Chondrocyte (in vitro differentiated cells): ENCODE data around the gene ALKBH4. TPM values are rescaled to one million over a fixed set of nuclear protein-coding genes. Genes with fewer than 3 reads are reported as not detected.

Source experiments
- DNase-seq: peaks from one replicate; pipeline ENCODE4 v3.0.0; 2021; ENCODE audit warnings: mixed read lengths, low spot score
- H3K27ac Mint-ChIP-seq: one replicate; pipeline ENCODE4 v1.8.0; 2021; ENCODE audit warnings: mild to moderate bottlenecking, moderate library complexity, mixed read lengths; ENCODE audit not compliant: unreplicated experiment
- H3K27me3 Mint-ChIP-seq: 2 replicates; pipeline ENCODE4 v1.8.0; 2021; ENCODE audit warnings: low read depth, mixed read lengths
- H3K36me3 Mint-ChIP-seq: 2 replicates; pipeline ENCODE4 v1.8.0; 2021; ENCODE audit warnings: low read depth, mixed read lengths
- H3K4me1 Mint-ChIP-seq: 2 replicates; pipeline ENCODE4 v1.8.0; 2021; ENCODE audit warnings: low read depth, mild to moderate bottlenecking, mixed read lengths
- H3K4me3 Mint-ChIP-seq: one replicate; pipeline ENCODE4 v1.8.0; 2021; ENCODE audit warnings: mild to moderate bottlenecking, moderate library complexity, mixed read lengths; ENCODE audit not compliant: unreplicated experiment
- H3K9me3 Mint-ChIP-seq: 2 replicates; pipeline ENCODE4 v1.8.0; 2021; ENCODE audit warnings: low read depth, mixed read lengths
- total RNA-seq: library from RNA; stranded (reverse); gene quantifications from 3 replicates; pipeline ENCODE4 v1.2.1, GENCODE V29; 2021
- TF ChIP-seq, protein P1 (sequence below): fragments of 200-600 bp; sonication (generic); IDR thresholded peaks from 2 replicates; pipeline ENCODE4 v1.5.0; 2021; ENCODE audit warnings: antibody characterized with exemption, mild to moderate bottlenecking, moderate library complexity

ALKBH4 gene
- total RNA-seq, 1 donor from 2014 or later: 9.2 TPM

DNA sequence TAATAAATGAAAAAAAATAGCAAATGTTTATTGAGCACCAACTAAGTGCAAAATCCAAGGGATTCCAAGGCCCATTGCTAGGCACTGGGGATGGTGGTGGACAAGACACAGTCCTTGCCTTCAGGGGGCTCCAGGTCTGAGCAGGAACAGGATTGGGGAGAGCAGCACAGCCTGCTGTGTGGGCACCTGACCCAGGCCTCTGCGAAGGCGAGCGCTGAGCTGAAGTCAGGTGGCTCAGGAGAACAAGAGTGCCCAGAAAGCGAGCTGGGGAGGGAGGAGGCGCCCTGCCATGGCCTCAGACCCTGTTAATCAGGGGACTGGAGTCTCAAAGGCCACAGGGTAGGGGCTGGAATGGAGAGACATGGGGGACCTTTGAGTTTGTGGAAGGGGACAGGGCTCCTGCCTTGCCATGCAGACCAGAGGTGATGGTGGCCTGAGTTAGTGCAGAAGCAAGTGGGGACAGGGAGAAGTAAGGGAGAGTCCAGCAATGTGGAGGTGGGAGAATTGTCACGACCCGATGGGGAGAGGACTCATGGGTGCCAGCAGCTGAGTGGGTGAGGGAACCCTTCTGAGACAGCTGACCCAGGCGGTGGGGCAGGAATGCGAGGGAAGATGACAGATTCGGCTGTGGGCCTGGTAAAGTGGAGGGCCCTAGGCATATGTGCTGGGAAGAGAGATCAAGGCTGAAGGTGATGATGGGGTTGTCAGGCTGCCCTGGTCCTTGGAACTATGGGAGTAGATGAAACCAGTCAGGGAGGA, 35.3 kb downstream of the ALKBH4 start:
- Mint-ChIP-seq H3K9me3 (no peaks in the 10 kb centered on the region), H3K36me3 (peaks cover 18% of the 10 kb centered on the region), H3K4me3 (no peak overlapping the region), H3K27me3 (no peaks in the 10 kb centered on the region), H3K27ac (peak overlapping the region; percentile 77), H3K4me1 (peaks cover 25% of the 10 kb centered on the region)
- DNase-seq: no peak
- TF ChIP-seq, protein P1, sequence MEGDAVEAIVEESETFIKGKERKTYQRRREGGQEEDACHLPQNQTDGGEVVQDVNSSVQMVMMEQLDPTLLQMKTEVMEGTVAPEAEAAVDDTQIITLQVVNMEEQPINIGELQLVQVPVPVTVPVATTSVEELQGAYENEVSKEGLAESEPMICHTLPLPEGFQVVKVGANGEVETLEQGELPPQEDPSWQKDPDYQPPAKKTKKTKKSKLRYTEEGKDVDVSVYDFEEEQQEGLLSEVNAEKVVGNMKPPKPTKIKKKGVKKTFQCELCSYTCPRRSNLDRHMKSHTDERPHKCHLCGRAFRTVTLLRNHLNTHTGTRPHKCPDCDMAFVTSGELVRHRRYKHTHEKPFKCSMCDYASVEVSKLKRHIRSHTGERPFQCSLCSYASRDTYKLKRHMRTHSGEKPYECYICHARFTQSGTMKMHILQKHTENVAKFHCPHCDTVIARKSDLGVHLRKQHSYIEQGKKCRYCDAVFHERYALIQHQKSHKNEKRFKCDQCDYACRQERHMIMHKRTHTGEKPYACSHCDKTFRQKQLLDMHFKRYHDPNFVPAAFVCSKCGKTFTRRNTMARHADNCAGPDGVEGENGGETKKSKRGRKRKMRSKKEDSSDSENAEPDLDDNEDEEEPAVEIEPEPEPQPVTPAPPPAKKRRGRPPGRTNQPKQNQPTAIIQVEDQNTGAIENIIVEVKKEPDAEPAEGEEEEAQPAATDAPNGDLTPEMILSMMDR: no peak

DNA sequence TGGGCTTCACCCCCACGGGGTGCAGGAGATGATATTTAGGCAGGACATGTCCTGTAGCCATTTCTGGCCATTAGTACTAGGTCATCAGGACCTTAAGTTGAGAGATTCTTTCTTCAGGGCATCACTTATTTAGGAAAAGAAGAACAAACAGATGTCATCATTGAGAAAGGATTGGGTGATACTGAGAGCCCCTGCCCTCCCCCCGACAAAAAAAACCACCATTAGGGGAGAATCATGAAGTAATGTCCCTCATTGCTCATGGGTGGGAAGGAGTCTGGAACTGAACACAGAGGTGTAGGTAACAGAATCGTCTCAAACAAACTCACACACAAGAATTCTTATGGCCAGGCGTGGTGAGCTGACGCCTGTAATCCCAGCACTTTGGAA, 37.7 kb downstream of the ALKBH4 start:
- H3K27ac Mint-ChIP-seq: no peak overlapping the region
- no peak overlapping the region for H3K4me3 Mint-ChIP-seq
- peaks cover 14% of the 10 kb centered on the region for H3K4me1 Mint-ChIP-seq
- H3K9me3 Mint-ChIP-seq: no peaks in the 10 kb centered on the region
- H3K27me3 Mint-ChIP-seq: no peaks in the 10 kb centered on the region
- no peak for DNase-seq
- TF ChIP-seq, protein P1: no peak
- H3K36me3 Mint-ChIP-seq: peaks cover 19% of the 10 kb centered on the region

DNA sequence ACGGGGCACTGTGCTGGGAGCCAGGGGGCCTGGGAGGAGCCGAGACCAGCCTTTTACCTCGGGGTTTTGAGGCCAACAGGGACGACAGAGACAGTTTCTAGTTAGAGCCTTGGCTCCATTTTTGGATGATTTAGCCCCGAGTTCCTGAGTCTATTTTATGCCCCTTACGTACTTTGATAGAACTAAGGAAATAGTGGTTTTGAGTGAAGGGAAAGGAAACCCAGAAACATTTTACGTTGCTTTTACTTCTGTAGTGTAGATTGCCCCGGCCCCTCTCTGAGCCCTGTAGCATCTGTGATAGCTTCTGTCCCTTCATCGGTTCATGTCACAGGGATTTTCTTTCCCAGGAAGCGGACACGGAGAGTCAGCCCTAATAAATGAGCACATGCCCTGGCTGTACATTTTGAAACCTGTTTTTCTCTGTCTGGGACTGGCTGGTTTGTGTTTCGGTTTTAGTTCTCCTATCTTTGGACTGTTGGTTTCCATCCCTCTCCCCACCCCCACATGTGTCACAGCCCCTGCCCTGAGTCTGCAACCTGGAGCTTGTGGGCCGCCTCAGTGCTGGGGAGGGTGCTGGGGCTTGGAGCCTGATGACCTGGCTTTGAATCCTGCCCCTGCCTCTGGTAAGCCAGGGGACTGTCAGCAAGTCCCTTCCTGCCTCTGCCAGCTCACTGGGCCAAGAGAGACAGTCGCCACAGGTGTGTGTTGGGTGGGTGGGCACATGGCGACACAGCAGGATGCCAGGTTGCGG, 38.2 kb downstream of the ALKBH4 start:
- H3K4me1 Mint-ChIP-seq: peaks cover 9% of the 10 kb centered on the region

DNA sequence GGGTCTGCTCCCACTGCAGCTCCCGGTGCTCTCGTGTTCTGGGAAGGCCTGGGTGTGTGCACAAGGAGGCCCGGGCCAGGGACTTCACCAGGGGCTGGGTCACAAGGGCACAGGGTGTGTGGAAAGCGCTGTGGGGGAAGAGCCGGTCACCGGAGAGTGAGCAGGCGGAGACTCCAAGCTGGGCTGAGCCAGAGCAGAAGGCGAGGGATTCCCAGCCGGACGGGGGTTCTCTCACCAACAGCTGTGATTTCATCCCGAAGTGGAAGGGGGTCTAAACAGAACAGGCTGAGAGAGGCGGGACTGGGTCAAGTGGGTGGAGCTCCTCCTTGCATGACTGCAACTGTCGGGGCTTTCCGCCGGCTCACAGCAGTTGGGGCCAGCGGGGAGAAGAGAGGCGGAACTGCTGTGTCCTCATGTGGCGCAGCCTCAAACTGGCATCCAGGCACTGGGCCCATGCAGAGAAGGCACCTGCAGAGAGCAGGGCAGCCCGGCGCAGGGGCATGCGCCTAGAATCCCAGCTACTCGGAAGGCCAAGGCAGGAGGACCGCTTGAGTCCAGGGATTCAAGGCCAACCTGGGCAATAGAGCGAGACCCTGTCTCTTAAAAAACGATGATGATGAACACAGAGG, 38.9 kb downstream of the ALKBH4 start:
- H3K27ac Mint-ChIP-seq: no peak overlapping the region
- H3K4me3 Mint-ChIP-seq: no peak overlapping the region
- H3K27me3 Mint-ChIP-seq: no peaks in the 10 kb centered on the region
- H3K36me3 Mint-ChIP-seq: peaks cover 21% of the 10 kb centered on the region
- no peak for DNase-seq
- H3K4me1 Mint-ChIP-seq: peaks cover 7% of the 10 kb centered on the region
- H3K9me3 Mint-ChIP-seq: no peaks in the 10 kb centered on the region
- TF ChIP-seq, protein P1: no peak

More for the DNA sequence above, 38.2 kb downstream of the ALKBH4 start:
- H3K27me3 Mint-ChIP-seq: no peaks in the 10 kb centered on the region
- no peak overlapping the region for H3K27ac Mint-ChIP-seq
- TF ChIP-seq, protein P1: no peak
- no peak for DNase-seq
- H3K4me3 Mint-ChIP-seq: no peak overlapping the region
- peaks cover 19% of the 10 kb centered on the region for H3K36me3 Mint-ChIP-seq
- no peaks in the 10 kb centered on the region for H3K9me3 Mint-ChIP-seq

DNA sequence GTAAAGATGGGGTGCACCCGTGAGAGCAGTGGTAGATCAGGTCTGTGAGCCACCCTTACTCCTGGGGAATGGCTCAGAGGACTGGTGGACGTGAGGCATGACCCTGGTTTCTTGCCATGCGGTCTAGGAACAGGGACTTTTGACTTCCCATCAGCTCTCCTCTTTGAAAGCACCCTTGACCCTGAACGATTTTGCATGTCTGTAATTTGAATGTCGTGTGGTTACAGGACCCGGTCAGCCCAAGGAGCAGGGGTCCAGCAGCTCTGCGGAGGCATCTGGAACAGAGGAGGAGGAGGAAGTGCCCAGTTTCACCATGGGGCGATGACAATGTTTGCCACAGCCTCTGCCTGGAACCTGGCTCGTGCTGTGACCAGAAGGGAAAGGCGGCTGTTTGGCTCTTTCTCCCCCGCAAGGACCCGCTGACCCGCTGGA, 39.9 kb downstream of the ALKBH4 start:
- Mint-ChIP-seq H3K36me3 (peaks cover 25% of the 10 kb centered on the region), H3K4me1 (peaks cover 6% of the 10 kb centered on the region), H3K27me3 (no peaks in the 10 kb centered on the region), H3K27ac (no peak overlapping the region), H3K9me3 (no peaks in the 10 kb centered on the region), H3K4me3 (no peak overlapping the region)
- DNase-seq: no peak
- TF ChIP-seq, protein P1: no peak
